Parietal lobe (tissue), 1 donor: ENCODE results near the gene MED13. TPM values are rescaled to one million over a fixed set of nuclear protein-coding genes. Genes with fewer than 3 reads are reported as not detected.

Experiments
- total RNA-seq: library from RNA; depleted of rRNA; stranded (reverse); fragments of >200 nt; gene quantifications from one replicate; pipeline ENCODE4 v1.2.3, GENCODE V29; 2014

Gene MED13
- 198 TPM for total RNA-seq

DNA sequence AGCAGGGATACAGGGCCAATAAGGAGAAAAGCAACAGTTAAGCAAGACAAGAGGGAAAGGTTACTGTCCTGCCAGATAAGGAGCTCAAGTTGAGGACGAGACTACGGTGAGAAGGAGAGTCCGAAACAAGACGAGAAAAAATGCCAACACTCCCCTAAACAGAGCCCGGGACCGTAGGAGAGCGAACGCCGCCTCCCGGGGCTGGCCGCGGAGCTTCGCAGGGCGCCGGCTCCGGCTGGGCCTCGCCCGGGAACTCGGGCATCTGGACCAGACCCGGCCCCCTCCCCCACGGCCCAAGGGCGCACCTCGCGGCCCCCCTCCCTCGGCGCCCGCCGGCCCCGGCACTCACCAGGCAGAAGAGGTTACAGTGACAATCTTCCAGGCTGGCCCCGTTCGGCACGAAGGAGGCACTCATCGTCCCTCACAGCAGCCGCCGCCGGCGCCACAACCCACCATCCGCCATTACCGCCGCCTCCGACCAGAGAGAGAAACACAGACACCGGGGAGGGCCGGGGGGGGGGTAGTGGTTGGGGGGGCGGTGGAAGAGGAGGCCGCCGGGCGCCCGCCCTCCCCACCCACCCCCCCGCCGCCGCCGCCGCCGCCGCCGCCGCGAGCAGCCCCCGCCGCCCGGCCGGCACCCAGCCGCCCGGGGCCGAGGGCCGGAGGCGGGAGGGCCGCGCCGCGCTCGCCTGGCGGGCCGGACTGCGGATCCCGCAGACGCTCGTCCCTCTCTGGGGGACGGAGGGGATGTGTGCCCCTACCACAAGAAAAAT lies at the start of gene MED13:
Gene MED13 (minus strand): TSS at position 488 of the 773 bp plus-strand sequence. CDS start 73 bp downstream, at position 415.

GRCh38 chr17:61927208-61928100 lies 137.6 kb downstream of the MED13 start, which contains the start of gene INTS2:
INTS2 (minus strand) TSS chr17:61927982; CDS start chr17:61926644, 1,338 bp downstream.

Other genes with a start within 250 kb of the MED13 start
- gene BRIP1, start 201.8 kb downstream of the MED13 start, total RNA-seq: 7.5 TPM
- 38.8 TPM for gene INTS2, start 137.3 kb downstream of the MED13 start, total RNA-seq